H1 (cell line): Measurements from ENCODE around the gene DNAJB1. TPM values are rescaled to one million over a fixed set of nuclear protein-coding genes. Genes with fewer than 3 reads are reported as not detected.
A peak's percentile ranks its signal among the peaks of the same experiment; 100 is the strongest.

Experiments used
- CTCF ChIA-PET: fragments of 300-600 bp; sonication (Branson Sonifier 250); formaldehyde crosslinking; loops from one replicate; lab custom pipeline; 2021; ENCODE audit not compliant: partially characterized antibody; lab: Charles Lee
- POLR2A ChIA-PET: fragments of 300-600 bp; sonication (Branson Sonifier 250); formaldehyde crosslinking; loops from one replicate; lab custom pipeline; 2021; ENCODE audit warnings: inconsistent platforms; ENCODE audit not compliant: partially characterized antibody; lab: Charles Lee
- DNase-seq, 2 experiments: peaks; one replicate each; pipeline versions ENCODE4 v3.0.0 to v3.0.0-alpha.2; 2010 to 2022; ENCODE audit warnings: low spot score in 2 of 2, low read depth in 1 of 2, mixed read lengths in 1 of 2
- FAIRE-seq: peaks from 2 replicates; lab custom pipeline; 2011; peaks lifted over from hg19 to GRCh38; lab: Jason Lieb, UNC
- H2AFZ ChIP-seq: 2 replicates; pipeline ENCODE4 v1.8.1; 2012; ENCODE audit warnings: low read length, inconsistent platforms
- H2AK5ac ChIP-seq: 2 replicates; pipeline ENCODE4 v1.6.1; 2013; ENCODE audit warnings: low read depth, low read length
- H2BK120ac ChIP-seq: replicated peaks from 2 replicates; pipeline ENCODE3; 2013; ENCODE audit warnings: low read depth, low read length, inconsistent platforms
- H2BK12ac ChIP-seq: 2 replicates; pipeline ENCODE4 v1.6.1; 2013; ENCODE audit warnings: low read depth, low read length
- H2BK15ac ChIP-seq: 2 replicates; pipeline ENCODE4 v1.6.1; 2013; ENCODE audit warnings: low read length
- H2BK20ac ChIP-seq: 2 replicates; pipeline ENCODE4 v1.6.1; 2013; ENCODE audit warnings: low read length
- H2BK5ac ChIP-seq: 2 replicates; pipeline ENCODE4 v1.6.1; 2013; ENCODE audit warnings: low read depth, low read length
- H3K14ac ChIP-seq: 2 replicates; pipeline ENCODE4 v1.6.1; 2013; ENCODE audit warnings: inconsistent platforms; ENCODE audit not compliant: insufficient read length
- H3K18ac ChIP-seq: 2 replicates; pipeline ENCODE4 v1.6.1; 2013; ENCODE audit warnings: low read length; ENCODE audit errors: extremely low read depth
- H3K23ac ChIP-seq: 2 replicates; pipeline ENCODE4 v1.6.1; 2013; ENCODE audit warnings: inconsistent platforms; ENCODE audit not compliant: insufficient read length
- H3K23me2 ChIP-seq: 2 replicates; pipeline ENCODE4 v1.6.1; 2013; ENCODE audit warnings: low read depth, low read length
- H3K27ac ChIP-seq: 2 replicates; pipeline ENCODE4 v1.6.1; 2011; ENCODE audit warnings: low read depth, low read length, inconsistent platforms
- H3K27me3 ChIP-seq, 4 experiments: replicated peaks in 1 of 4; 1 replicate in 1 of 4; 2 replicates in 3 of 4; pipeline versions ENCODE4 v1.6.1 to v1.8.1; 2011 to 2013; ENCODE audit warnings: low read length in 3 of 4, mild to moderate bottlenecking in 3 of 4, inconsistent platforms in 2 of 4, mixed read lengths in 2 of 4, moderate library complexity in 1 of 4; ENCODE audit not compliant: control insufficient read depth in 3 of 4, insufficient read depth in 3 of 4; ENCODE audit errors: extremely low read depth in 1 of 4
- H3K36me3 ChIP-seq, 4 experiments: 2 replicates each; pipeline versions ENCODE4 v1.6.1 to v1.8.1; 2011 to 2013; ENCODE audit warnings: mild to moderate bottlenecking in 4 of 4, low read length in 3 of 4, moderate library complexity in 2 of 4, control low read depth in 1 of 4, inconsistent platforms in 1 of 4; ENCODE audit not compliant: insufficient read depth in 4 of 4, control insufficient read depth in 2 of 4
- H3K4ac ChIP-seq: replicated peaks from 2 replicates; pipeline ENCODE3; 2013; ENCODE audit warnings: low read length, low read depth, mixed read lengths, inconsistent platforms; ENCODE audit not compliant: insufficient read length
- H3K4me1 ChIP-seq, 4 experiments: replicated peaks in 1 of 4; 1 replicate in 1 of 4; 2 replicates in 3 of 4; pipeline versions ENCODE4 v1.6.1 to v1.8.1; 2011 to 2013; ENCODE audit warnings: low read length in 3 of 4, inconsistent platforms in 2 of 4, mixed read lengths in 1 of 4; ENCODE audit not compliant: insufficient read depth in 4 of 4, control insufficient read depth in 3 of 4
- H3K4me2 ChIP-seq, 2 experiments: 2 replicates each; pipeline versions ENCODE4 v1.6.1 to v1.8.1; 2011 to 2013; ENCODE audit warnings: low read depth in 2 of 2, low read length in 2 of 2, control low read depth in 1 of 2, inconsistent platforms in 1 of 2, mild to moderate bottlenecking in 1 of 2; ENCODE audit not compliant: insufficient read depth in 1 of 2
- H3K4me3 ChIP-seq, 4 experiments: fragments of 200-600, 300-600 bp in 1 of 4; sonication (generic), shearing (Covaris generic), sonication (Bioruptor Twin) in 1 of 4; 2 replicates each; pipeline versions ENCODE4 v1.5.1 to v1.8.1; 2011 to 2016; ENCODE audit warnings: low read length in 4 of 4, low read depth in 3 of 4, control low read depth in 2 of 4, inconsistent platforms in 2 of 4, mild to moderate bottlenecking in 2 of 4, mixed read lengths in 1 of 4, moderate library complexity in 1 of 4; ENCODE audit not compliant: insufficient read depth in 2 of 4; ENCODE audit errors: extremely low read depth in 1 of 4
- H3K56ac ChIP-seq: replicated peaks from 2 replicates; pipeline ENCODE3; 2013; ENCODE audit warnings: low read depth, mild to moderate bottlenecking, mixed read lengths, low read length, inconsistent platforms; ENCODE audit not compliant: insufficient read length
- H3K79me1 ChIP-seq: 2 replicates; pipeline ENCODE4 v1.6.1; 2013; ENCODE audit warnings: low read depth, low read length, control low read depth
- H3K79me2 ChIP-seq, 2 experiments: 2 replicates each; pipeline versions ENCODE4 v1.6.1 to v1.8.1; 2012 to 2013; ENCODE audit warnings: low read length in 2 of 2, mild to moderate bottlenecking in 2 of 2, inconsistent platforms in 1 of 2; ENCODE audit not compliant: insufficient read depth in 2 of 2, control insufficient read depth in 1 of 2
- H3K9ac ChIP-seq, 4 experiments: replicated peaks in 1 of 4; 1 replicate in 1 of 4; 2 replicates in 3 of 4; pipeline versions ENCODE4 v1.6.1 to v1.8.1; 2011 to 2013; ENCODE audit warnings: low read depth in 3 of 4, low read length in 3 of 4, control low read depth in 2 of 4, mild to moderate bottlenecking in 2 of 4, moderate library complexity in 2 of 4, inconsistent platforms in 1 of 4; ENCODE audit errors: extremely low read depth in 1 of 4
- H3K9me3 ChIP-seq, 2 experiments: 2 replicates each; pipeline versions ENCODE4 v1.6.1 to v1.8.1; 2012 to 2013; ENCODE audit warnings: mild to moderate bottlenecking in 2 of 2, moderate library complexity in 2 of 2, control low read depth in 1 of 2, inconsistent platforms in 1 of 2, low read depth in 1 of 2, low read length in 1 of 2, mixed read lengths in 1 of 2; ENCODE audit not compliant: insufficient read depth in 2 of 2
- H4K20me1 ChIP-seq, 2 experiments: replicated peaks in 1 of 2; 2 replicates each; pipeline versions ENCODE3 to v1.8.1; 2011 to 2013; ENCODE audit warnings: inconsistent platforms in 2 of 2, low read length in 2 of 2, mild to moderate bottlenecking in 1 of 2; ENCODE audit not compliant: insufficient read depth in 2 of 2, control insufficient read depth in 1 of 2
- H4K5ac ChIP-seq: 2 replicates; pipeline ENCODE4 v1.6.1; 2013; ENCODE audit warnings: low read length, low read depth, mixed read lengths, inconsistent platforms; ENCODE audit not compliant: insufficient read length
- H4K8ac ChIP-seq: 2 replicates; pipeline ENCODE4 v1.8.0; 2013; ENCODE audit warnings: mild to moderate bottlenecking, moderate library complexity, low read length, inconsistent platforms; ENCODE audit not compliant: insufficient read depth; ENCODE audit errors: extremely low read depth
- H4K91ac ChIP-seq: replicated peaks from 2 replicates; pipeline ENCODE3; 2013; ENCODE audit warnings: low read length, mixed read lengths, inconsistent platforms; ENCODE audit not compliant: insufficient read length
- CBX8 ChIP-seq: fragments of 300-800, 300-1000 bp; sonication (generic); IDR thresholded peaks from 2 replicates; pipeline ENCODE4 v1.7.1; 2016; ENCODE audit warnings: low read depth, low read length, borderline replicate concordance
- CEBPB ChIP-seq: IDR thresholded peaks from 2 replicates; pipeline ENCODE4 v1.6.1; 2012; ENCODE audit warnings: low read depth, low read length
- KDM1A ChIP-seq: fragments of 200-600, 300-600 bp; sonication (generic); IDR thresholded peaks from 2 replicates; pipeline ENCODE4 v1.7.1; 2016; ENCODE audit warnings: mild to moderate bottlenecking, low read length, borderline replicate concordance
- POLR2A ChIP-seq, 2 experiments: IDR thresholded peaks; 1 replicate in 1 of 2; 2 replicates in 1 of 2; pipeline ENCODE4 v1.6.1; 2011; ENCODE audit warnings: low read depth in 2 of 2, low read length in 2 of 2, mild to moderate bottlenecking in 2 of 2; ENCODE audit errors: control extremely low read depth in 1 of 2
- RAD21 ChIP-seq, 2 experiments: IDR thresholded peaks in 1 of 2; conservative IDR thresholded peaks in 1 of 2; 2 replicates each; pipeline ENCODE4 v1.6.1; 2011; ENCODE audit warnings: low read depth in 2 of 2, low read length in 2 of 2, improper control_type of control experiment in 1 of 2, inconsistent platforms in 1 of 2, mild to moderate bottlenecking in 1 of 2, moderate library complexity in 1 of 2
- RBBP5 ChIP-seq: IDR thresholded peaks from 2 replicates; pipeline ENCODE4 v1.7.1; 2012; ENCODE audit warnings: low read depth, mild to moderate bottlenecking, inconsistent platforms, low read length, moderate library complexity, borderline replicate concordance
- RNF2 ChIP-seq: fragments of 200-900, 300-1000 bp; sonication (generic); IDR thresholded peaks from 2 replicates; pipeline ENCODE4 v1.7.1; 2016; ENCODE audit warnings: borderline replicate concordance, low read depth, mild to moderate bottlenecking, antibody characterized with exemption, low read length; ENCODE audit not compliant: poor library complexity, severe bottlenecking; ENCODE audit errors: missing control alignments
- SIN3A ChIP-seq, 2 experiments: IDR thresholded peaks in 1 of 2; conservative IDR thresholded peaks in 1 of 2; 2 replicates each; pipeline ENCODE4 v1.6.1; 2011 to 2012; ENCODE audit warnings: low read length in 2 of 2, improper control_type of control experiment in 1 of 2, low read depth in 1 of 2, mild to moderate bottlenecking in 1 of 2
- SUZ12 ChIP-seq: fragments of 200-600 bp; sonication (generic); IDR thresholded peaks from 2 replicates; pipeline ENCODE4 v1.6.1; 2012; ENCODE audit warnings: mild to moderate bottlenecking, inconsistent platforms, low read length, moderate library complexity, mixed read lengths
- ZNF274 ChIP-seq: IDR thresholded peaks from 2 replicates; pipeline ENCODE4 v1.7.0; 2012; ENCODE audit warnings: low read length, borderline replicate concordance; ENCODE audit errors: extremely low read depth
- WGBS, 2 experiments: shearing (Covaris generic) in 1 of 2; methylation state at CpG; one replicate each; pipeline versions ENCODE4 v1.1.6 to v1.1.7; 2013 to 2015; ENCODE audit warnings: low lambda C conversion rate in 2 of 2, mixed read lengths in 2 of 2, inconsistent platforms in 1 of 2, low coverage in 1 of 2, missing lambda C conversion rate in 1 of 2; ENCODE audit not compliant: insufficient replicate concordance in 2 of 2, insufficient coverage in 1 of 2, insufficient read length in 1 of 2; ENCODE audit errors: extremely low coverage in 1 of 2, missing lambda C conversion rate in 1 of 2; 5-methylcytosine and 5-hydroxymethylcytosine counted together
- polyA plus RNA-seq, 7 experiments: library from polyadenylated mRNA; depleted of rRNA in 3 of 7; stranded (reverse) in 5 of 7; unstranded in 2 of 7; fragments of >200 nt in 5 of 7; fragments of 200-250 nt in 2 of 7; gene quantifications; 1 replicate in 5 of 7; 2 replicates in 1 of 7; 4 replicates in 1 of 7; pipeline versions ENCODE4 v1.2.1 to v1.2.3, GENCODE V29; 2011 to 2013; ENCODE audit warnings: missing spikeins in 2 of 7, mixed read lengths in 2 of 7
- total RNA-seq: library from RNA; stranded (reverse); fragmentation: NEBNext Ultra II Directional; extraction: Animal tissue kit (Norgen Biotek cat#: 25700); gene quantifications from 2 replicates; pipeline ENCODE4 v1.2.1, GENCODE V29; 2021

DNAJB1 gene
- total and polyA plus RNA-seq, 2 of the 8 experiments (the other 6 are each of a cell fraction or from before 2014, with no cell fraction given): 62.9 to 64.3 TPM

DNA sequence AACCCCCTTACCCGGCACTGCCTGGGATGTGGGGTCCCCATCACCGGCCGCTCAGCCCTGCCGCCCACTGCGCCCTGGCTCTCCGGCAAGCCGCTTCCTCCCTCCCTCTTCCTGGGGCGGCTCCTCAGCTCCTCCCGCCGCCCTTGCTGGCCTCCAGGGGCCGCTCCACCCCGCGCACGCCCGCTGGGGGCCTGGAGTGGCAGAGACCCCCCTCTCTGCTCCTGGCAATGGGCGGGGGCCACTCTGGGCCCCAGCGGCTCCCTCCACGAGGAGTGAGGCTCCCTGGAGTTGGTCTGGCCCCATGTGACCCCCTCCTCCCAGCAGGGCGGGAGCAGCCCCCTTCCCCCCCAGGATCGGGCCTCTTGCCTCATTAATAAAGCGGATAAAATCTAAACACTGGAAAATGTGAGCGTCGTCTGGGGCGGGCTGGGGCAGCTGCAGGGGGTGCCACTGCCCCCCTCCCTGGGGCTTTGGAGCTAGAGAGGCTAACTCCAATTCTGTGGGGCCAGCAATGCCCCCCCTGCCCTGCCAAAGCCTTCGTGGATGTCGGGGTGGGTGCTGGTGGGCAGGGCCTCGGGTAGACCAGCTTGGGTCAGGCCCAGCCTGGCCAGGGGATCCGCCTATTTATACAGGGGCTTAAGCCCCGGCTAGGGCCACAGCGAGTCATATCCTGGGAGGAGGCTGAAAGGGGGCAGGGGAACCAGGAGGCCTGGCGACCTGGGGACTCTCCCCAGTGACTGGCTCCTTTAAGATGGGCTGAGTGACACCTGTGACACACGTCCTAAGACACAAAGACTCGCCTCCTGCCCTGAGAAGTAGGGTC, 42.7 kb downstream of the DNAJB1 start, which contains the start of gene PTGER1:
Gene PTGER1, minus strand, starts transcription at position 104 of the 823 bp plus-strand sequence. CDS start 1,034 bp downstream, outside the sequence.
- peak within 1 kb of the TSS; percentile 40; the same call in 1 of the 2 replicates for H3K18ac ChIP-seq
- no peak within 1 kb of the TSS for H2BK120ac ChIP-seq
- peak within 1 kb of the TSS in 1 of 4 experiments; percentile 23; a peak in 3 of 8 replicates for H3K4me3 ChIP-seq
- H2AK5ac ChIP-seq: no peak within 1 kb of the TSS; the same call in 1 of the 2 replicates
- ChIA-PET CTCF (interaction anchor here (1.0 to 4.2 kb wide), 5 partner anchors 9 to 43 kb away, joined by 3 to 20 read pairs (median 6); no protein-coding TSS in a partner anchor), POLR2A (interaction anchor here (0.7 to 2.5 kb wide), 6 partner anchors 9 to 48 kb away, joined by 3 to 10 read pairs (median 3); no protein-coding TSS in a partner anchor)
- H3K4me1 ChIP-seq: peaks cover 0 to 29% (median 18%) of the 10 kb centered on the region in 4 experiments; a peak in 6 of 7 replicates
- peaks cover 0 to 2% of the 10 kb centered on the region in 2 experiments for H4K20me1 ChIP-seq
- H3K4me2 ChIP-seq: peak within 1 kb of the TSS in 1 of 2 experiments; percentile 48; a peak in 2 of 4 replicates
- H3K27ac ChIP-seq: no peak within 1 kb of the TSS
- peak within 1 kb of the TSS; percentile 97; the same call in 1 of the 2 replicates for H2BK15ac ChIP-seq
- H3K9me3 ChIP-seq: no peaks in the 10 kb centered on the region
- H3K27me3 ChIP-seq: no peaks in the 10 kb centered on the region
- 54% methylated on average over 16 of the region's 33 CpGs; no CpG with 5 or more reads in 1 of the 2 experiments for WGBS, 2 experiments
- no peak within 1 kb of the TSS for H2BK20ac ChIP-seq
- H3K23ac ChIP-seq: no peak within 1 kb of the TSS
- H3K4ac ChIP-seq: peak within 1 kb of the TSS; percentile 60
- no peak for FAIRE-seq
- peaks cover 4% of the 10 kb centered on the region for H3K23me2 ChIP-seq
- no peak within 1 kb of the TSS for H4K91ac ChIP-seq
- peak within 1 kb of the TSS; percentile 44; the same call in 1 of the 2 replicates for H2BK12ac ChIP-seq
- H3K79me1 ChIP-seq: no peaks in the 10 kb centered on the region
- no peak within 1 kb of the TSS for H3K56ac ChIP-seq
- no peak within 1 kb of the TSS for H2AFZ ChIP-seq
- no peak within 1 kb of the TSS for H2BK5ac ChIP-seq
- no peak within 1 kb of the TSS for H3K14ac ChIP-seq
- no peak within 1 kb of the TSS for H4K5ac ChIP-seq
- no peaks in the 10 kb centered on the region for H3K79me2 ChIP-seq
- H4K8ac ChIP-seq: peak within 1 kb of the TSS; percentile 75
- H3K36me3 ChIP-seq: peaks cover 4 to 12% (median 10%) of the 10 kb centered on the region in 4 experiments; a peak in 6 of 8 replicates
- peak in 1 of 2 experiments; percentile 76 for DNase-seq
- H3K9ac ChIP-seq: no peak within 1 kb of the TSS; a peak in 1 of 7 replicates
- TF ChIP-seq RAD21 (IDR thresholded peaks at IDR 0.05 in 1 of 2, conservative IDR thresholded peaks at IDR 0.05 in 1 of 2; ENCODE audit: low read depth in 2 of 2, low read length in 2 of 2): peak in 1 of 2 experiments; percentile 26; a peak in 1 of 4 replicates
- no peak for TF ChIP-seq SIN3A (conservative IDR thresholded peaks at IDR 0.05 in 1 of 2, IDR thresholded peaks at IDR 0.05 in 1 of 2; ENCODE audit: low read depth in 1 of 2, low read length in 2 of 2)
- TF ChIP-seq CBX8: no peak
- TF ChIP-seq RBBP5: no peak
- no peak for TF ChIP-seq CEBPB
- TF ChIP-seq KDM1A: no peak
- TF ChIP-seq POLR2A (IDR thresholded peaks at IDR 0.05; ENCODE audit: control extremely low read depth in 1 of 2, low read depth in 2 of 2, low read length in 2 of 2): no peak
- no peak for TF ChIP-seq RNF2
- no peak for TF ChIP-seq ZNF274
- no peak for TF ChIP-seq SUZ12
